22Rv1 (cell line): ENCODE data around the gene ARIH2.

Experiments
- ZFX ChIP-seq: fragments of 450-650 bp; IDR thresholded peaks from 2 replicates; pipeline ENCODE4 v1.6.1; 2017; ENCODE audit warnings: antibody characterized with exemption, borderline replicate concordance
- TF ChIP-seq, protein P1 (sequence below): fragments of 450-650 bp; IDR thresholded peaks from 2 replicates; pipeline ENCODE4 v1.5.1; 2017; ENCODE audit warnings: mild to moderate bottlenecking

DNA sequence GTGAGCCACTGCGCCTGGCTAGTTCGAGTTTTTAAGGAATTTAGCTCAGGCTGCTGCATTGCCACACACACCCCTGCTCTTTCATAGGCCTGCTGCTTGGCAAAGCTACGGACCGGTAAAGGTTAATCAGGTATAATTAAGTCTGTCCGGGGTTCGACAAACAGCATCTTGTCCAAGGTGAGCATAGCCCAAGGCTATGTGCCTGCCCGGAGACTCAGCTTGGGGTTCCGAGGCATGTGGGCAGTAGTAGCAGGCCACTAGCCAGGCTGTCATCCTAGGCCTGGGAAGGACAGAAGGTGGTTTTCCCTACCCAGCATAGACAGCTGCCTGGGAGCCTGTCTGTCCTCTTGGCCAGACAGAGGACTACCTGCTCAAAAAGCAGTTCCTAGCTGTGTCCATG lies 78.0 kb downstream of the ARIH2 start:
- TF ChIP-seq, protein P1, sequence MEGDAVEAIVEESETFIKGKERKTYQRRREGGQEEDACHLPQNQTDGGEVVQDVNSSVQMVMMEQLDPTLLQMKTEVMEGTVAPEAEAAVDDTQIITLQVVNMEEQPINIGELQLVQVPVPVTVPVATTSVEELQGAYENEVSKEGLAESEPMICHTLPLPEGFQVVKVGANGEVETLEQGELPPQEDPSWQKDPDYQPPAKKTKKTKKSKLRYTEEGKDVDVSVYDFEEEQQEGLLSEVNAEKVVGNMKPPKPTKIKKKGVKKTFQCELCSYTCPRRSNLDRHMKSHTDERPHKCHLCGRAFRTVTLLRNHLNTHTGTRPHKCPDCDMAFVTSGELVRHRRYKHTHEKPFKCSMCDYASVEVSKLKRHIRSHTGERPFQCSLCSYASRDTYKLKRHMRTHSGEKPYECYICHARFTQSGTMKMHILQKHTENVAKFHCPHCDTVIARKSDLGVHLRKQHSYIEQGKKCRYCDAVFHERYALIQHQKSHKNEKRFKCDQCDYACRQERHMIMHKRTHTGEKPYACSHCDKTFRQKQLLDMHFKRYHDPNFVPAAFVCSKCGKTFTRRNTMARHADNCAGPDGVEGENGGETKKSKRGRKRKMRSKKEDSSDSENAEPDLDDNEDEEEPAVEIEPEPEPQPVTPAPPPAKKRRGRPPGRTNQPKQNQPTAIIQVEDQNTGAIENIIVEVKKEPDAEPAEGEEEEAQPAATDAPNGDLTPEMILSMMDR, result no peak
- TF ChIP-seq ZFX, result no peak
